K562 (cell line): ENCODE results near the gene UMODL1. TPM values are rescaled to one million over a fixed set of nuclear protein-coding genes. Genes with fewer than 3 reads are reported as not detected.

Experiments used
- ATAC-seq: fragments of 200-7000 bp; cut with Tn5 transposase; 3 replicates; pipeline ENCODE4 v1.9.1; 2020; ENCODE audit warnings: moderate library complexity
- BruUV-seq: library from RNA; stranded (reverse); fragments of 400-500 nt; replicated peaks from 2 replicates; lab custom pipeline; 2021; lab: Mats Ljungman, UMichigan
- CTCF ChIA-PET: fragments of 300-600 bp; formaldehyde crosslinking; extraction: SDS; loops from one replicate; lab custom pipeline; 2021; ENCODE audit warnings: low intra/inter-chr PET ratio; lab: Yijun Ruan, JAX
- POLR2A ChIA-PET: fragments of 300-600, 350-650 bp; sonication (Branson Sonifier 250); formaldehyde crosslinking; extraction: SDS; loops from one replicate; lab custom pipeline; 2021; ENCODE audit warnings: antibody characterized with exemption, inconsistent platforms; lab: Yijun Ruan, JAX
- DNase-seq, 4 experiments: peaks; one replicate each; pipeline versions ENCODE4 v3.0.0 to v3.0.0-alpha.2; 2011 to 2018; ENCODE audit warnings: low spot score in 3 of 4, mixed read lengths in 3 of 4; ENCODE audit errors: extremely low read depth in 1 of 4
- FAIRE-seq: peaks from 2 replicates; lab custom pipeline; 2011; peaks lifted over from hg19 to GRCh38; lab: Jason Lieb, UNC
- H2AFZ ChIP-seq: 2 replicates; pipeline ENCODE4 v1.6.0; 2011; ENCODE audit warnings: low read depth, low read length, control low read depth, inconsistent platforms
- H3K27ac ChIP-seq: fragments of 200-600 bp; 3 replicates; pipeline ENCODE4 v1.8.0; 2011; ENCODE audit warnings: low read depth, mild to moderate bottlenecking, control low read depth, inconsistent platforms, low read length, moderate library complexity, mixed read lengths; ENCODE audit errors: extremely low read depth
- H3K27me3 ChIP-seq, 2 experiments: fragments of 300-600 bp in 1 of 2; 2 replicates in 1 of 2; 3 replicates in 1 of 2; pipeline versions ENCODE4 v1.6.0 to v1.8.0; 2011; ENCODE audit warnings: inconsistent platforms in 2 of 2, low read length in 2 of 2, mild to moderate bottlenecking in 1 of 2, mixed read lengths in 1 of 2, moderate library complexity in 1 of 2; ENCODE audit not compliant: control insufficient read depth in 2 of 2, insufficient read depth in 2 of 2
- H3K36me3 ChIP-seq: fragments of 300-600 bp; 3 replicates; pipeline ENCODE4 v1.8.0; 2011; ENCODE audit warnings: mild to moderate bottlenecking, low read length, inconsistent platforms; ENCODE audit not compliant: control insufficient read depth, insufficient read depth
- H3K4me1 ChIP-seq, 2 experiments: fragments of 200-600 bp in 1 of 2; replicated peaks in 1 of 2; 2 replicates in 1 of 2; 3 replicates in 1 of 2; pipeline versions ENCODE4 v1.5.1 to v1.8.0; 2011; ENCODE audit warnings: inconsistent platforms in 2 of 2, low read length in 2 of 2, mild to moderate bottlenecking in 1 of 2, mixed read lengths in 1 of 2, moderate library complexity in 1 of 2; ENCODE audit not compliant: control insufficient read depth in 2 of 2, insufficient read depth in 2 of 2
- H3K4me2 ChIP-seq: 2 replicates; pipeline ENCODE4 v1.6.1; 2011; ENCODE audit warnings: low read length, control low read depth, inconsistent platforms, mixed read lengths; ENCODE audit not compliant: insufficient read depth
- H3K4me3 ChIP-seq: fragments of 200-600 bp; sonication (generic), shearing (Covaris generic); 2 replicates; pipeline ENCODE4 v1.5.1; 2016; ENCODE audit warnings: control low read depth, inconsistent platforms
- H3K79me2 ChIP-seq: fragments of 200-600 bp; 3 replicates; pipeline ENCODE4 v1.8.0; 2011; ENCODE audit warnings: low read length, inconsistent platforms; ENCODE audit not compliant: control insufficient read depth, insufficient read depth
- H3K9ac ChIP-seq, 2 experiments: 2 replicates each; pipeline versions ENCODE4 v1.6.0 to v1.6.1; 2011; ENCODE audit warnings: low read depth in 2 of 2, low read length in 2 of 2, control low read depth in 1 of 2, inconsistent platforms in 1 of 2, mild to moderate bottlenecking in 1 of 2, mixed read lengths in 1 of 2; ENCODE audit not compliant: insufficient read depth in 1 of 2
- H3K9me1 ChIP-seq: one replicate; pipeline ENCODE4 v1.6.0; 2011; ENCODE audit warnings: inconsistent platforms, mild to moderate bottlenecking, low read length, moderate library complexity; ENCODE audit not compliant: control insufficient read depth, insufficient read depth
- H3K9me3 ChIP-seq: replicated peaks from 2 replicates; pipeline ENCODE4 v1.5.1; 2011; ENCODE audit warnings: low read depth, low read length, inconsistent platforms; ENCODE audit not compliant: control insufficient read depth, insufficient read depth
- H4K20me1 ChIP-seq: replicated peaks from 2 replicates; pipeline ENCODE4 v1.6.1; 2011; ENCODE audit warnings: low read length, inconsistent platforms, mixed read lengths; ENCODE audit not compliant: control insufficient read depth, insufficient read depth
- BCL6 ChIP-seq: fragments of 250-450 bp; sonication (Bioruptor Pico); IDR thresholded peaks from 2 replicates; pipeline ENCODE4 v1.4.0; 2020
- CREB1 ChIP-seq, 2 experiments: sonication (generic) in 1 of 2; formaldehyde crosslinking in 1 of 2; IDR thresholded peaks; 2 replicates each; pipeline versions ENCODE4 v1.6.1 to v1.8.0; 2012 to 2022; ENCODE audit warnings: inconsistent platforms in 1 of 2, mild to moderate bottlenecking in 1 of 2, missing genetic modification reagents in 1 of 2, moderate library complexity in 1 of 2
- DMBX1 ChIP-seq: fragments of 250-450 bp; sonication (Bioruptor Pico); IDR thresholded peaks from 2 replicates; pipeline ENCODE4 v1.8.0; 2022; ENCODE audit warnings: inconsistent platforms, mild to moderate bottlenecking, moderate library complexity, borderline replicate concordance
- PBX2 ChIP-seq, 2 experiments: IDR thresholded peaks in 1 of 2; conservative IDR thresholded peaks in 1 of 2; 2 replicates each; pipeline ENCODE4 v1.6.1; 2016; ENCODE audit warnings: low read depth in 2 of 2, mild to moderate bottlenecking in 1 of 2, missing compliant biosample characterization in 1 of 2, missing genetic modification characterization in 1 of 2, moderate library complexity in 1 of 2
- RBM39 ChIP-seq: fragments of 200-400 bp; formaldehyde crosslinking; optimal IDR thresholded peaks from 2 replicates; pipeline ENCODE3; 2018; ENCODE audit warnings: low read depth, low read length
- TAF9B ChIP-seq: fragments of 450-650 bp; IDR thresholded peaks from 2 replicates; pipeline ENCODE4 v1.6.1; 2018; ENCODE audit warnings: mild to moderate bottlenecking; ENCODE audit not compliant: partially characterized antibody
- TCF7L2 ChIP-seq: fragments of 150-350 bp; IDR thresholded peaks from 2 replicates; pipeline ENCODE4 v1.6.1; 2016; ENCODE audit warnings: low read depth, mild to moderate bottlenecking, low read length, moderate library complexity
- TCFL5 ChIP-seq: fragments of 250-450 bp; sonication (Bioruptor Pico); conservative IDR thresholded peaks from 2 replicates; pipeline ENCODE4 v1.6.1; 2021; ENCODE audit warnings: mild to moderate bottlenecking, moderate library complexity, matching md5 sums
- TRIM25 ChIP-seq: fragments of 450-650 bp; IDR thresholded peaks from 2 replicates; pipeline ENCODE4 v1.7.0; 2016; ENCODE audit warnings: borderline replicate concordance
- ZBTB26 ChIP-seq: fragments of 450-650 bp; formaldehyde crosslinking; IDR thresholded peaks from 2 replicates; pipeline ENCODE4 v1.4.0; 2022; ENCODE audit warnings: missing genetic modification characterization
- ZFX ChIP-seq: sonication (generic); formaldehyde crosslinking; IDR thresholded peaks from 2 replicates; pipeline ENCODE4 v1.8.0; 2022; ENCODE audit warnings: mild to moderate bottlenecking, missing genetic modification reagents, moderate library complexity
- ZNF174 ChIP-seq: fragments of 250-450 bp; sonication (Bioruptor Pico); IDR thresholded peaks from 2 replicates; pipeline ENCODE4 v1.4.0; 2020; ENCODE audit warnings: mild to moderate bottlenecking
- ZNF23 ChIP-seq: fragments of 250-450 bp; sonication (Bioruptor Pico); IDR thresholded peaks from 2 replicates; pipeline ENCODE4 v1.4.0; 2020; ENCODE audit warnings: mild to moderate bottlenecking
- ZNF239 ChIP-seq: fragments of 250-450 bp; sonication (Bioruptor Pico); IDR thresholded peaks from 2 replicates; pipeline ENCODE4 v1.4.0; 2020; ENCODE audit warnings: mild to moderate bottlenecking
- ZNF24 ChIP-seq: fragments of 450-650 bp; IDR thresholded peaks from 2 replicates; pipeline ENCODE4 v1.6.1; 2016
- ZNF311 ChIP-seq: fragments of 250-450 bp; sonication (Bioruptor Pico); IDR thresholded peaks from 2 replicates; pipeline ENCODE4 v1.4.0; 2020; ENCODE audit warnings: mild to moderate bottlenecking, moderate library complexity
- WGBS: fragments of 100-300 bp; shearing (Covaris generic); methylation state at CpG from one replicate; pipeline ENCODE4 v1.1.6; 2016; ENCODE audit warnings: low coverage, mixed read lengths; ENCODE audit not compliant: insufficient coverage; ENCODE audit errors: missing lambda C conversion rate; 5-methylcytosine and 5-hydroxymethylcytosine counted together
- in situ Hi-C: fragments of 300-500 bp; cut with MboI; formaldehyde crosslinking; loops from 4 replicates; pipeline ENCODE4 v1.15.0; 2018; ENCODE audit warnings: inconsistent platforms, mixed read lengths
- intact Hi-C: fragments of 100-400 bp; cut with micrococcal nuclease; formaldehyde crosslinking; loops from 2 replicates; pipeline ENCODE4 v1.14.2; 2022
- polyA plus RNA-seq, 8 experiments: library from polyadenylated mRNA; depleted of rRNA in 4 of 8; stranded (reverse) in 5 of 8; unstranded in 3 of 8; fragments of >200 nt; fragmentation: Nextera tagmentation in 2 of 8; fragmentation: Illumina TruSeq in 1 of 8; extraction: Ambion mirVana in 2 of 8; extraction: Trizol in 1 of 8; gene quantifications; 2 replicates each; pipeline versions ENCODE4 v1.2.1 to v1.2.3, GENCODE V29; 2011 to 2014; ENCODE audit warnings: inconsistent platforms in 1 of 8, missing spikeins in 1 of 8
- total RNA-seq, 7 experiments: library from RNA; depleted of rRNA in 6 of 7; stranded (reverse); fragments of >200 nt in 6 of 7; fragmentation: Illumina TruSeq in 2 of 7; extraction: Trizol in 2 of 7; gene quantifications; 2 replicates each; pipeline versions ENCODE4 v1.2.1 to v1.2.3, GENCODE V29; 2011 to 2021; ENCODE audit warnings: low replicate concordance in 1 of 7

UMODL1 gene
- total and polyA plus RNA-seq, 9 of the 15 experiments (the other 6 are each of a cell fraction or from before 2014, with no cell fraction given), result not detected

- under 1% methylated on average over 25 of the region's 25 CpGs for WGBS
- H4K20me1 ChIP-seq, result peaks cover 29% of the 10 kb centered on the region
- POLR2A ChIA-PET, result interaction anchor here (0.7 to 1.1 kb wide), 2 partner anchors 16 to 74 kb away, joined by 4 read pairs; no protein-coding TSS in a partner anchor
- in situ Hi-C loops (no loop called here), intact Hi-C loops (loop anchor here (10.0 kb wide), 1 partner anchor 55 kb away; no protein-coding TSS in a partner anchor)
- ATAC-seq, result no peak
- no peaks in the 10 kb centered on the region for H3K9me3 ChIP-seq
- CTCF ChIA-PET, result no interaction called here
- no peak for FAIRE-seq
- no TSS peak for BruUV-seq
- H3K4me2 ChIP-seq, result no peak overlapping the region
- no peak overlapping the region for H3K4me3 ChIP-seq
- H3K9me1 ChIP-seq, result peaks cover 3% of the 10 kb centered on the region
- DNase-seq, result no peak
- no peaks in the 10 kb centered on the region for H3K79me2 ChIP-seq
- no peak overlapping the region for H3K9ac ChIP-seq
- H3K27me3 ChIP-seq, result peaks cover 64 to 88% of the 10 kb centered on the region in 2 experiments
- H2AFZ ChIP-seq, result no peak overlapping the region
- no peak overlapping the region for H3K27ac ChIP-seq
- no peaks in the 10 kb centered on the region for H3K36me3 ChIP-seq
- H3K4me1 ChIP-seq, result peaks cover 3 to 4% of the 10 kb centered on the region in 2 experiments; a peak in 4 of 5 replicates
- no peak for TF ChIP-seq RBM39
- TF ChIP-seq ZFX (CRISPR knock-in tag), result no peak
- no peak for TF ChIP-seq TAF9B
- TF ChIP-seq ZBTB26, result no peak
- TF ChIP-seq TRIM25, result no peak
- no peak for TF ChIP-seq ZNF23 (CRISPR knock-in tag)
- no peak for TF ChIP-seq BCL6 (CRISPR knock-in tag)
- no peak for TF ChIP-seq TCF7L2
- no peak for TF ChIP-seq CREB1 (IDR thresholded peaks at IDR 0.05)
- no peak for TF ChIP-seq CREB1 (CRISPR knock-in tag; IDR thresholded peaks at IDR 0.05)
- no peak for TF ChIP-seq PBX2 (CRISPR knock-in tag; IDR thresholded peaks at IDR 0.05; ENCODE audit: low read depth)
- no peak for TF ChIP-seq PBX2 (tag; conservative IDR thresholded peaks at IDR 0.05; ENCODE audit: low read depth)
- TF ChIP-seq ZNF24, result no peak
- no peak for TF ChIP-seq ZNF311 (CRISPR knock-in tag)
- no peak for TF ChIP-seq TCFL5 (CRISPR knock-in tag)
- no peak for TF ChIP-seq DMBX1 (CRISPR knock-in tag)
- TF ChIP-seq ZNF174 (CRISPR knock-in tag), result no peak
- TF ChIP-seq ZNF239 (CRISPR knock-in tag), result no peak
These were observed 9.0 kb downstream of the UMODL1 start for GRCh38 chr21:42079939-42080787.
